SK-N-SH treated with all-trans-retinoic acid at 6 μM for 48 hours (cell line): Measurements from ENCODE around the gene PTPRN2.

Source experiments
- CREB5 ChIP-seq: fragments of 250-450 bp; sonication (Bioruptor Pico); IDR thresholded peaks from 2 replicates; pipeline ENCODE4 v1.5.1; 2020; ENCODE audit warnings: low read depth, mild to moderate bottlenecking, moderate library complexity
- POU6F1 ChIP-seq: fragments of 250-450 bp; sonication (Bioruptor Pico); IDR thresholded peaks from 2 replicates; pipeline ENCODE4 v1.8.0; 2021; ENCODE audit warnings: low read depth, mild to moderate bottlenecking, moderate library complexity, borderline replicate concordance
- PPARA ChIP-seq: fragments of 250-450 bp; sonication (Bioruptor Pico); IDR thresholded peaks from 2 replicates; pipeline ENCODE4 v1.5.0; 2020; ENCODE audit warnings: mild to moderate bottlenecking, borderline replicate concordance
- RARB ChIP-seq: fragments of 250-450 bp; sonication (Bioruptor Pico); IDR thresholded peaks from 2 replicates; pipeline ENCODE4 v1.8.0; 2021; ENCODE audit warnings: mild to moderate bottlenecking, moderate library complexity
- ZFP30 ChIP-seq: fragments of 450-650 bp; formaldehyde crosslinking; IDR thresholded peaks from 2 replicates; pipeline ENCODE4 v1.5.0; 2022; ENCODE audit warnings: mild to moderate bottlenecking, moderate library complexity

GRCh38 chr7:158310924-158311666 lies 276.5 kb downstream of the PTPRN2 start:
- TF ChIP-seq POU6F1 (no peak), ZFP30 (CRISPR knock-in tag) (no peak), PPARA (CRISPR knock-in tag) (no peak), RARB (CRISPR knock-in tag) (no peak), CREB5 (CRISPR knock-in tag) (no peak)
